ENCODE data around the gene KLC3.

DNA sequence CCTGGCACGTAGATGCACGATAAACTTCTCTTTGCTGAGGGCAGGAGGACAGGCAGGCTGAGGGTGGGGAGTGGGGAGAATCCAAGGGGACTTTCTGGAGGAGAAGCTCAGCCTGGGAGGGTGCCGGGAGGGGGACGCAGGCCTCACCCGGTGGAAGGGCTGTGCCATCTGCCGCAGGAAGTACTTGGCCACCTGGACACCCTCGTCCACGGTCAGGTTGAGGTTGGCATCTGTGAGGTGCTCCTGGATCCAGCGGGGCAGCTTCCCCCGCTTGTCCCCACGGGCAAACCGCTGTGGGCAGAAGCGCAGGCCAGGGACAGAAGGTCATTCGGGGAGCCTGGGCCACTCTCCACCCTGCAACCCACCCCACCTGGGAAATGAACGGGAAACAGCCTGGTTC, 11.5 kb downstream of the KLC3 start:
- TF ChIP-seq POLR2AphosphoS5 (IDR thresholded peaks at IDR 0.05; ENCODE audit: low read depth, low read length) (no peak), POLR2A (IDR thresholded peaks at IDR 0.05; ENCODE audit: low read depth, low read length) (no peak), TAF1 (IDR thresholded peaks at IDR 0.05; ENCODE audit: borderline replicate concordance, low read depth, low read length) (no peak)
